ENCODE results near the gene KCNQ1. TPM values are rescaled to one million over a fixed set of nuclear protein-coding genes. Genes with fewer than 3 reads are reported as not detected.
A peak's percentile ranks its signal among the peaks of the same experiment; 100 is the strongest.

The KCNQ1 gene
- total RNA-seq, 1 donor from 2014 or later, result 4.8 TPM

GRCh38 chr11:2782769-2783168 lies 338.0 kb downstream of the KCNQ1 start:
- Mint-ChIP-seq H3K27me3 (no peaks in the 10 kb centered on the region), H3K36me3 (no peaks in the 10 kb centered on the region), H3K4me3 (no peak overlapping the region), H3K4me1 (ENCODE audit: unreplicated experiment) (peaks cover 9% of the 10 kb centered on the region), H3K27ac (no peak overlapping the region), H3K9me3 (peaks cover 13% of the 10 kb centered on the region)
- no peak for DNase-seq (ENCODE audit: extremely low spot score, unreplicated experiment)
- TF ChIP-seq, protein P1, sequence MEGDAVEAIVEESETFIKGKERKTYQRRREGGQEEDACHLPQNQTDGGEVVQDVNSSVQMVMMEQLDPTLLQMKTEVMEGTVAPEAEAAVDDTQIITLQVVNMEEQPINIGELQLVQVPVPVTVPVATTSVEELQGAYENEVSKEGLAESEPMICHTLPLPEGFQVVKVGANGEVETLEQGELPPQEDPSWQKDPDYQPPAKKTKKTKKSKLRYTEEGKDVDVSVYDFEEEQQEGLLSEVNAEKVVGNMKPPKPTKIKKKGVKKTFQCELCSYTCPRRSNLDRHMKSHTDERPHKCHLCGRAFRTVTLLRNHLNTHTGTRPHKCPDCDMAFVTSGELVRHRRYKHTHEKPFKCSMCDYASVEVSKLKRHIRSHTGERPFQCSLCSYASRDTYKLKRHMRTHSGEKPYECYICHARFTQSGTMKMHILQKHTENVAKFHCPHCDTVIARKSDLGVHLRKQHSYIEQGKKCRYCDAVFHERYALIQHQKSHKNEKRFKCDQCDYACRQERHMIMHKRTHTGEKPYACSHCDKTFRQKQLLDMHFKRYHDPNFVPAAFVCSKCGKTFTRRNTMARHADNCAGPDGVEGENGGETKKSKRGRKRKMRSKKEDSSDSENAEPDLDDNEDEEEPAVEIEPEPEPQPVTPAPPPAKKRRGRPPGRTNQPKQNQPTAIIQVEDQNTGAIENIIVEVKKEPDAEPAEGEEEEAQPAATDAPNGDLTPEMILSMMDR (conservative IDR thresholded peaks at IDR 0.05), result no peak

GRCh38 chr11:2783536-2784082 lies 338.8 kb downstream of the KCNQ1 start:
- TF ChIP-seq, protein P1 (conservative IDR thresholded peaks at IDR 0.05), result no peak
- H3K27me3 Mint-ChIP-seq, result no peaks in the 10 kb centered on the region
- peaks cover 13% of the 10 kb centered on the region for H3K9me3 Mint-ChIP-seq
- H3K4me1 Mint-ChIP-seq (ENCODE audit: unreplicated experiment), result peaks cover 16% of the 10 kb centered on the region
- no peak for DNase-seq (ENCODE audit: extremely low spot score, unreplicated experiment)
- H3K36me3 Mint-ChIP-seq, result no peaks in the 10 kb centered on the region
- H3K27ac Mint-ChIP-seq, result no peak overlapping the region
- H3K4me3 Mint-ChIP-seq, result no peak overlapping the region

- peaks cover 13% of the 10 kb centered on the region for H3K9me3 Mint-ChIP-seq
- H3K27ac Mint-ChIP-seq, result no peak overlapping the region
- TF ChIP-seq, protein P1 (conservative IDR thresholded peaks at IDR 0.05), result no peak
- peak; percentile 50 for DNase-seq (ENCODE audit: extremely low spot score, unreplicated experiment)
- H3K27me3 Mint-ChIP-seq, result peaks cover 7% of the 10 kb centered on the region
- peaks cover 23% of the 10 kb centered on the region for H3K4me1 Mint-ChIP-seq (ENCODE audit: unreplicated experiment)
- no peaks in the 10 kb centered on the region for H3K36me3 Mint-ChIP-seq
- no peak overlapping the region for H3K4me3 Mint-ChIP-seq
Observed at GRCh38 chr11:2787816-2788167, 343.0 kb downstream of the KCNQ1 start.

GRCh38 chr11:2788168-2789071 lies 343.6 kb downstream of the KCNQ1 start:
- H3K36me3 Mint-ChIP-seq, result no peaks in the 10 kb centered on the region
- TF ChIP-seq, protein P1 (conservative IDR thresholded peaks at IDR 0.05), result no peak
- H3K27me3 Mint-ChIP-seq, result peaks cover 7% of the 10 kb centered on the region
- H3K9me3 Mint-ChIP-seq, result peaks cover 8% of the 10 kb centered on the region
- peak; percentile 55 for DNase-seq (ENCODE audit: extremely low spot score, unreplicated experiment)
- peaks cover 23% of the 10 kb centered on the region for H3K4me1 Mint-ChIP-seq (ENCODE audit: unreplicated experiment)
- peak overlapping the region; percentile 70 for H3K4me3 Mint-ChIP-seq
- peak overlapping the region; percentile 50 for H3K27ac Mint-ChIP-seq

DNA sequence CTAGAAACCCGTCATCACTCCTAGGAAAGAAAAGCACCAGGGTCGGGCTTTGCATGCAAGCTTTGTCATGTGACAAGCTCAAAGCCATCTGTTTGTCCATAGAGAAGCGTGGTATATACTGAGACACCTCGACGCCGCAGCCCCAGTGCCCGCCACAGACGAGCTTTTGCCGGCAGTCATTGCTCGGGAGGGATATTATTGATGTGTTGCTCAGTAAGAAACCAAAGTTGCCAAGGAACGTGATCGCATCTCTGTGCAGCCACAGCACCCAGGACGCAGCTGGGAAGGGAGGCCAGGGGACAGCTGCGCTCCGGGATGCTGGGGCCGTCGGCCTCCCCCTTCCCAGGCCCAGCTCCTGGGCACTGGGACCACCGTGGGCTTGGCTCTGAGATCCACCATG lies 344.5 kb downstream of the KCNQ1 start:
- Mint-ChIP-seq H3K4me3 (no peak overlapping the region), H3K4me1 (ENCODE audit: unreplicated experiment) (peaks cover 31% of the 10 kb centered on the region), H3K27me3 (peaks cover 7% of the 10 kb centered on the region), H3K36me3 (no peaks in the 10 kb centered on the region), H3K9me3 (peaks cover 8% of the 10 kb centered on the region), H3K27ac (peak overlapping the region; percentile 43)
- DNase-seq (ENCODE audit: extremely low spot score, unreplicated experiment), result peak; percentile 56
- TF ChIP-seq, protein P1 (conservative IDR thresholded peaks at IDR 0.05), result no peak

Measured in type B pancreatic cell (in vitro differentiated cells).